Activated naive CD8-positive, alpha-beta T cell treated with anti-CD3 and anti-CD28 coated beads, Interleukin-2, amount 50 U/mL, for 24 hours (primary cell): ENCODE measurements around the gene ADAMTS19.
"Not testable (repeated sequence)": the region's sequence is repeated elsewhere in the genome, so short reads cannot be mapped to it uniquely, and the experiment has no call there.

ENCODE experiments used
- ATAC-seq: fragments of 150-1000 bp; cut with Tn5 transposase; one replicate; pipeline ENCODE4 v1.10.0; 2021
- DNase-seq: peaks from one replicate; pipeline ENCODE4 v3.0.0; 2021
- H3K27ac Mint-ChIP-seq: one replicate; pipeline ENCODE4 v1.8.0; 2021; ENCODE audit warnings: mild to moderate bottlenecking, mixed read lengths
- H3K27me3 Mint-ChIP-seq: one replicate; pipeline ENCODE4 v1.8.0; 2021; ENCODE audit warnings: mixed read lengths
- H3K36me3 Mint-ChIP-seq: one replicate; pipeline ENCODE4 v1.8.0; 2021; ENCODE audit warnings: low read depth, mixed read lengths
- H3K4me1 Mint-ChIP-seq: one replicate; pipeline ENCODE4 v1.8.0; 2021; ENCODE audit warnings: mixed read lengths
- H3K4me3 Mint-ChIP-seq: one replicate; pipeline ENCODE4 v1.8.0; 2021; ENCODE audit warnings: mild to moderate bottlenecking, moderate library complexity, mixed read lengths
- H3K9me3 Mint-ChIP-seq: one replicate; pipeline ENCODE4 v1.8.0; 2021; ENCODE audit warnings: mixed read lengths

ADAMTS19 gene

GRCh38 chr5:129459777-129460671, at the start of gene ADAMTS19:
Gene ADAMTS19, plus strand, starts transcription at chr5:129460298. Its CDS starts 94 bp downstream, at chr5:129460392.
- peak within 1 kb of the TSS; percentile 21 for H3K4me3 Mint-ChIP-seq
- H3K27ac Mint-ChIP-seq = no peak within 1 kb of the TSS
- H3K4me1 Mint-ChIP-seq = peaks cover 6% of the 10 kb centered on the region
- ATAC-seq (peak; percentile 63), DNase-seq (peak; percentile 16)
- no peaks in the 10 kb centered on the region for H3K9me3 Mint-ChIP-seq
- peaks cover 43% of the 10 kb centered on the region for H3K27me3 Mint-ChIP-seq
- peaks cover 2% of the 10 kb centered on the region for H3K36me3 Mint-ChIP-seq

- Mint-ChIP-seq H3K4me1 (no peaks in the 10 kb centered on the region), H3K4me3 (no peak overlapping the region), H3K9me3 (peaks cover 4% of the 10 kb centered on the region), H3K36me3 (no peaks in the 10 kb centered on the region), H3K27me3 (no peaks in the 10 kb centered on the region), H3K27ac (no peak overlapping the region)
- DNase-seq = no peak
- no peak for ATAC-seq
Observed at GRCh38 chr5:129410488-129410887, 49.6 kb upstream of the ADAMTS19 start.

- Mint-ChIP-seq H3K4me1 (no peaks in the 10 kb centered on the region), H3K27ac (no peak overlapping the region), H3K36me3 (no peaks in the 10 kb centered on the region), H3K27me3 (no peaks in the 10 kb centered on the region), H3K4me3 (no peak overlapping the region), H3K9me3 (peaks cover 15% of the 10 kb centered on the region)
- ATAC-seq (no peak), DNase-seq (no peak)
Observed at GRCh38 chr5:129412721-129413120, 47.4 kb upstream of the ADAMTS19 start.

GRCh38 chr5:129413570-129413969, 46.5 kb upstream of the ADAMTS19 start:
- Mint-ChIP-seq H3K36me3 (no peaks in the 10 kb centered on the region), H3K4me3 (no peak overlapping the region), H3K4me1 (no peaks in the 10 kb centered on the region), H3K27me3 (no peaks in the 10 kb centered on the region), H3K9me3 (peaks cover 15% of the 10 kb centered on the region), H3K27ac (no peak overlapping the region)
- no peak for DNase-seq
- ATAC-seq = no peak

GRCh38 chr5:129419292-129419691, 40.8 kb upstream of the ADAMTS19 start:
- Mint-ChIP-seq H3K4me3 (no peak overlapping the region), H3K27ac (no peak overlapping the region)

GRCh38 chr5:129425031-129425430, 35.1 kb upstream of the ADAMTS19 start:
- H3K27me3 Mint-ChIP-seq = no peaks in the 10 kb centered on the region

More at GRCh38 chr5:129419292-129419691, 40.8 kb upstream of the ADAMTS19 start:
- H3K27me3 Mint-ChIP-seq = no peaks in the 10 kb centered on the region
- no peaks in the 10 kb centered on the region for H3K4me1 Mint-ChIP-seq
- ATAC-seq = no peak
- peaks cover 15% of the 10 kb centered on the region for H3K9me3 Mint-ChIP-seq
- DNase-seq = no peak
- H3K36me3 Mint-ChIP-seq = no peaks in the 10 kb centered on the region

GRCh38 chr5:129426071-129426470, 34.0 kb upstream of the ADAMTS19 start:
- Mint-ChIP-seq H3K9me3 (peaks cover 6% of the 10 kb centered on the region), H3K4me3 (no peak overlapping the region), H3K4me1 (no peaks in the 10 kb centered on the region), H3K36me3 (no peaks in the 10 kb centered on the region), H3K27ac (no peak overlapping the region), H3K27me3 (no peaks in the 10 kb centered on the region)
- ATAC-seq (no peak), DNase-seq (no peak)

More at GRCh38 chr5:129425031-129425430, 35.1 kb upstream of the ADAMTS19 start:
- ATAC-seq (no peak), DNase-seq (no peak)
- H3K9me3 Mint-ChIP-seq = peaks cover 5% of the 10 kb centered on the region
- H3K36me3 Mint-ChIP-seq = no peaks in the 10 kb centered on the region
- no peaks in the 10 kb centered on the region for H3K4me1 Mint-ChIP-seq
- no peak overlapping the region for H3K4me3 Mint-ChIP-seq
- H3K27ac Mint-ChIP-seq = no peak overlapping the region

- H3K36me3 Mint-ChIP-seq, DNase-seq, H3K27me3 Mint-ChIP-seq, H3K4me1 Mint-ChIP-seq, H3K9me3 Mint-ChIP-seq, H3K27ac Mint-ChIP-seq, H3K4me3 Mint-ChIP-seq, ATAC-seq: not testable (repeated sequence)
Observed at GRCh38 chr5:129428636-129429035, 31.5 kb upstream of the ADAMTS19 start.

GRCh38 chr5:129431406-129431805, 28.7 kb upstream of the ADAMTS19 start:
- no peak overlapping the region for H3K27ac Mint-ChIP-seq
- H3K27me3 Mint-ChIP-seq = no peaks in the 10 kb centered on the region
- peaks cover 6% of the 10 kb centered on the region for H3K9me3 Mint-ChIP-seq
- no peak for ATAC-seq
- no peak for DNase-seq
- no peak overlapping the region for H3K4me3 Mint-ChIP-seq
- no peaks in the 10 kb centered on the region for H3K36me3 Mint-ChIP-seq
- H3K4me1 Mint-ChIP-seq = no peaks in the 10 kb centered on the region

GRCh38 chr5:129438322-129438721, 21.8 kb upstream of the ADAMTS19 start:
- H3K27me3 Mint-ChIP-seq = no peaks in the 10 kb centered on the region

GRCh38 chr5:129440424-129440823, 19.7 kb upstream of the ADAMTS19 start:
- DNase-seq = no peak
- ATAC-seq = no peak
- H3K4me1 Mint-ChIP-seq = no peaks in the 10 kb centered on the region
- no peak overlapping the region for H3K4me3 Mint-ChIP-seq
- H3K27me3 Mint-ChIP-seq = no peaks in the 10 kb centered on the region
- H3K9me3 Mint-ChIP-seq = no peaks in the 10 kb centered on the region
- no peaks in the 10 kb centered on the region for H3K36me3 Mint-ChIP-seq
- no peak overlapping the region for H3K27ac Mint-ChIP-seq

More at GRCh38 chr5:129438322-129438721, 21.8 kb upstream of the ADAMTS19 start:
- ATAC-seq (no peak), DNase-seq (no peak)
- H3K27ac Mint-ChIP-seq = no peak overlapping the region
- no peaks in the 10 kb centered on the region for H3K9me3 Mint-ChIP-seq
- H3K36me3 Mint-ChIP-seq = no peaks in the 10 kb centered on the region
- H3K4me3 Mint-ChIP-seq = no peak overlapping the region
- no peaks in the 10 kb centered on the region for H3K4me1 Mint-ChIP-seq

GRCh38 chr5:129441096-129441495, 19.0 kb upstream of the ADAMTS19 start:
- no peaks in the 10 kb centered on the region for H3K9me3 Mint-ChIP-seq
- H3K4me1 Mint-ChIP-seq = no peaks in the 10 kb centered on the region
- H3K27ac Mint-ChIP-seq = no peak overlapping the region
- H3K36me3 Mint-ChIP-seq = no peaks in the 10 kb centered on the region
- no peaks in the 10 kb centered on the region for H3K27me3 Mint-ChIP-seq
- DNase-seq (no peak), ATAC-seq (no peak)
- H3K4me3 Mint-ChIP-seq = no peak overlapping the region

- Mint-ChIP-seq H3K36me3 (no peaks in the 10 kb centered on the region), H3K27ac (no peak overlapping the region), H3K4me1 (no peaks in the 10 kb centered on the region), H3K9me3 (no peaks in the 10 kb centered on the region), H3K27me3 (no peaks in the 10 kb centered on the region), H3K4me3 (no peak overlapping the region)
- ATAC-seq (no peak), DNase-seq (no peak)
Observed at GRCh38 chr5:129445379-129445778, 14.7 kb upstream of the ADAMTS19 start.

- no peaks in the 10 kb centered on the region for H3K9me3 Mint-ChIP-seq
- no peaks in the 10 kb centered on the region for H3K4me1 Mint-ChIP-seq
- no peaks in the 10 kb centered on the region for H3K27me3 Mint-ChIP-seq
- ATAC-seq (no peak), DNase-seq (no peak)
- H3K27ac Mint-ChIP-seq = no peak overlapping the region
- H3K4me3 Mint-ChIP-seq = no peak overlapping the region
- no peaks in the 10 kb centered on the region for H3K36me3 Mint-ChIP-seq
Observed at GRCh38 chr5:129447968-129448367, 12.1 kb upstream of the ADAMTS19 start.

- Mint-ChIP-seq H3K4me1 (no peaks in the 10 kb centered on the region), H3K27me3 (no peaks in the 10 kb centered on the region), H3K9me3 (no peaks in the 10 kb centered on the region), H3K4me3 (no peak overlapping the region), H3K27ac (no peak overlapping the region), H3K36me3 (no peaks in the 10 kb centered on the region)
- no peak for DNase-seq
- no peak for ATAC-seq
Observed at GRCh38 chr5:129448654-129449053, 11.4 kb upstream of the ADAMTS19 start.
